Measurements from ENCODE around the gene FAM222B.

Gene FAM222B

GRCh38 chr17:28744104-28744971 lies 98.3 kb downstream of the FAM222B start (continued):
- TF ChIP-seq INSM2 (tag by site-specific recombination; IDR thresholded peaks at IDR 0.05) = peak; percentile 56; the same call in 1 of the 2 replicates
- TF ChIP-seq ZBTB44 (tag by site-specific recombination; IDR thresholded peaks at IDR 0.05) = 0 out of 2 replicates have a peak, but pooled peaks have one; percentile 5
- TF ChIP-seq BCL11B (tag by site-specific recombination; IDR thresholded peaks at IDR 0.05; ENCODE audit: low read depth) = peak; percentile 57; the same call in 1 of the 2 replicates
- 0 out of 2 replicates have a peak, but pooled peaks have one; percentile 20 for TF ChIP-seq ZNF10 (tag by site-specific recombination; IDR thresholded peaks at IDR 0.05)
- peak; percentile 79 for TF ChIP-seq ZNF449 (tag by site-specific recombination; IDR thresholded peaks at IDR 0.05)
- TF ChIP-seq ZNF248 (tag by site-specific recombination; IDR thresholded peaks at IDR 0.05) = no peak
- TF ChIP-seq ZSCAN30 (tag by site-specific recombination; IDR thresholded peaks at IDR 0.05) = peak; percentile 32; the same call in 1 of the 2 replicates
- TF ChIP-seq ZBTB26 (tag by site-specific recombination; optimal IDR thresholded peaks at IDR 0.05) = peak; percentile 24
- TF ChIP-seq IKZF3 (tag by site-specific recombination; IDR thresholded peaks at IDR 0.05) = no peak
- TF ChIP-seq ZNF837 (tag by site-specific recombination; IDR thresholded peaks at IDR 0.05) = no peak
- TF ChIP-seq YY1 (tag by site-specific recombination; IDR thresholded peaks at IDR 0.05) = peak; percentile 37; the same call in 1 of the 2 replicates
- no peak for TF ChIP-seq ZNF596 (tag by site-specific recombination; IDR thresholded peaks at IDR 0.05)
- peak; percentile 82 for TF ChIP-seq KLF17 (tag by site-specific recombination; IDR thresholded peaks at IDR 0.05)
- peak; percentile 58; the same call in 1 of the 2 replicates for TF ChIP-seq BCL11A (tag by site-specific recombination; IDR thresholded peaks at IDR 0.05; ENCODE audit: low read depth)
- no peak for TF ChIP-seq ZNF239 (tag by site-specific recombination; IDR thresholded peaks at IDR 0.05)
- TF ChIP-seq KLF1 (tag by site-specific recombination; IDR thresholded peaks at IDR 0.05) = peak; percentile 46
- peak; percentile 14; the same call in 1 of the 2 replicates for TF ChIP-seq KLF10 (tag by site-specific recombination; IDR thresholded peaks at IDR 0.05)

Measured in HEK293 (cell line).